Measurements from ENCODE around the gene PLA2G7. TPM values are rescaled to one million over a fixed set of nuclear protein-coding genes. Genes with fewer than 3 reads are reported as not detected.
"Not testable (repeated sequence)": the region's sequence is repeated elsewhere in the genome, so short reads cannot be mapped to it uniquely, and the experiment has no call there.

Gene PLA2G7
- total and polyA plus RNA-seq, 5 donors from 2014 or later, result not detected

DNA sequence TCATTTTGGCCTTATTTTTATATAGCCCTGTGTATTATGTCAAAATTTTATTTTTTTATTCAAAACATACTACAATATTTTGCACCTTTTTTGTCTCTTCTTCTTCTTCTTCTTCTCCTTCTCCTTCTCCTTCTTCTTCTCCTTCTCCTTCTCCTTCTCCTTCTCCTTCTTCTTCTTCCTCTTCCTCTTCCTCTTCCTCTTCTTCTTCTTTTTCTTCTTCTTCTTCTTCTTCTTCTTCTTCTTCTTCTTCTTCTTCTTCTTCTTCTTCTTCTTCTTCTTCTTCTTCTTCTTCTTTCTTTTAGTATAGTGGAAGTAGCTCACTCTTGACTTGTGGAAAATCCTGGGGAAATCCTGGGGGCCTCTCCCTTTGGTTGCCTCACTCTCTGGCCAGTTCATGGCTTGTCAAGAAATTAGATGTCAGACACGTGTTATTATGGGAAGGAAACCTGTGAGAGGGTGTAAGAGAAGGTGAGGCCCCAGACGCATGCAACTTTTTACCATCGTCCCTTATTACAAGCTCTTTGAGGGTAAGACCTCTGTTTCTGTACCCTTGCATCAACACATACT is 9.1 kb upstream of the PLA2G7 start:
- not testable (repeated sequence) for H3K36me3 ChIP-seq (ENCODE audit: control insufficient read depth, insufficient read depth, low read length); H3K4me3 ChIP-seq (ENCODE audit: low read depth, low read length); H3K9me3 ChIP-seq (ENCODE audit: control insufficient read depth in 2 of 2, low read length in 2 of 2); H3K4me1 ChIP-seq (ENCODE audit: control insufficient read depth, insufficient read depth, low read length, poor library complexity, severe bottlenecking); H3K27ac Mint-ChIP-seq; ATAC-seq (ENCODE audit: low read depth in 2 of 2); H3K9me3 Mint-ChIP-seq; H3K27me3 ChIP-seq (ENCODE audit: control insufficient read depth, insufficient read depth, low read length); H3K36me3 Mint-ChIP-seq; H3K4me3 Mint-ChIP-seq; DNase-seq; H3K27ac ChIP-seq (ENCODE audit: insufficient read depth, low read length, poor library complexity, severe bottlenecking); H3K27me3 Mint-ChIP-seq; H3K4me1 Mint-ChIP-seq

DNA sequence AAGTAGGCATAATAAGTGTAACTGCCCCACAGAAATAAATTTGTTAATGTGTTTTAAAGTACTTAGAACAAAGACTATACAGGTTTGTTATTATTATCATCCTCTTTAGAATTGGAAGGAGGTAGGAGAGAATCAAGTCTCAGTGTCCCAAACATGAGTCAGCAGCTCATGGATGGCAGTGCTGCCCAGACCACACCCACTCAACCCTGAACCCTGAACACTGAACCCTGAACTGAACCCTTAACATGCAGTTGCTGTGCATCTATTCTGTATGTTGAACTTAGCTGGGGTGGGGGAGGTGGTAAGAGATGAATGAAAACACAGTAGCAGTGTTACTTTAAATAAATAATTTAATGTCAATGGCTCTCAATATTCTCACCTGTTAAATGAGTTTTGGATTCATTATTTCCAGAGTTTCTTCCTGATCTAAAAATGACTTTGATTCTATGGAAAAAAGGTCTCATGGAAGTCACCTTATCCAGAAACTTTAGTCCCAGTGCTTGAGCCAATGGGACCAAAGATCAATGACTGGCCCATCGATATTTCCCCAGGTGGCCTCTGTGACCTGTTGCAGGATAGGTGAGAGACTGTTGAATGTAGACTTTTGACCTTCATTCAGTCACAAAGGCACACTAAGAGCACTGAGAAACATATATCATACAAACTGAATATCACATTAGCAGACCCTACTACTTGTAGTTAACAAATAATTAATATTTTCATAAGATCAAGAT is 8.4 kb upstream of the PLA2G7 start:
- Mint-ChIP-seq H3K27ac (no peak overlapping the region), H3K36me3 (no peaks in the 10 kb centered on the region), H3K27me3 (no peaks in the 10 kb centered on the region), H3K9me3 (peaks cover 0 to 5% (median 1%) of the 10 kb centered on the region in 7 donors), H3K4me1 (no peaks in the 10 kb centered on the region), H3K4me3 (no peak overlapping the region)
- Histone ChIP-seq H3K36me3 (ENCODE audit: control insufficient read depth, insufficient read depth, low read length) (no peaks in the 10 kb centered on the region), H3K9me3 (ENCODE audit: control insufficient read depth in 2 of 2, low read length in 2 of 2) (no peaks in the 10 kb centered on the region), H3K4me3 (ENCODE audit: low read depth, low read length) (no peak overlapping the region), H3K27me3 (ENCODE audit: control insufficient read depth, insufficient read depth, low read length) (no peaks in the 10 kb centered on the region), H3K4me1 (ENCODE audit: control insufficient read depth, insufficient read depth, low read length, poor library complexity, severe bottlenecking) (no peaks in the 10 kb centered on the region), H3K27ac (ENCODE audit: insufficient read depth, low read length, poor library complexity, severe bottlenecking) (no peak overlapping the region)
- ATAC-seq (ENCODE audit: low read depth in 2 of 2) (no peak), DNase-seq (no peak)

- no peaks in the 10 kb centered on the region for H3K36me3 Mint-ChIP-seq
- no peak for ATAC-seq (ENCODE audit: low read depth in 2 of 2)
- no peaks in the 10 kb centered on the region for H3K36me3 ChIP-seq (ENCODE audit: control insufficient read depth, insufficient read depth, low read length)
Observed at GRCh38 chr6:46741910-46742309, 6.7 kb upstream of the PLA2G7 start.

GRCh38 chr6:46741482-46741881 is 6.3 kb upstream of the PLA2G7 start:
- Mint-ChIP-seq H3K27ac (no peak overlapping the region), H3K4me3 (no peak overlapping the region), H3K4me1 (no peaks in the 10 kb centered on the region), H3K9me3 (peaks cover 0 to 5% (median 1%) of the 10 kb centered on the region in 7 donors), H3K36me3 (no peaks in the 10 kb centered on the region), H3K27me3 (peaks cover 10% of the 10 kb centered on the region)
- Histone ChIP-seq H3K27me3 (ENCODE audit: control insufficient read depth, insufficient read depth, low read length) (peaks cover under 1% of the 10 kb centered on the region), H3K4me3 (ENCODE audit: low read depth, low read length) (no peak overlapping the region), H3K36me3 (ENCODE audit: control insufficient read depth, insufficient read depth, low read length) (no peaks in the 10 kb centered on the region), H3K9me3 (ENCODE audit: control insufficient read depth in 2 of 2, low read length in 2 of 2) (no peaks in the 10 kb centered on the region), H3K4me1 (ENCODE audit: control insufficient read depth, insufficient read depth, low read length, poor library complexity, severe bottlenecking) (no peaks in the 10 kb centered on the region), H3K27ac (ENCODE audit: insufficient read depth, low read length, poor library complexity, severe bottlenecking) (no peak overlapping the region)
- ATAC-seq (ENCODE audit: low read depth in 2 of 2), result no peak
- DNase-seq, result no peak

More at GRCh38 chr6:46741910-46742309, 6.7 kb upstream of the PLA2G7 start:
- Histone ChIP-seq H3K9me3 (ENCODE audit: control insufficient read depth in 2 of 2, low read length in 2 of 2) (no peaks in the 10 kb centered on the region), H3K27me3 (ENCODE audit: control insufficient read depth, insufficient read depth, low read length) (no peaks in the 10 kb centered on the region), H3K4me1 (ENCODE audit: control insufficient read depth, insufficient read depth, low read length, poor library complexity, severe bottlenecking) (no peaks in the 10 kb centered on the region), H3K4me3 (ENCODE audit: low read depth, low read length) (no peak overlapping the region), H3K27ac (ENCODE audit: insufficient read depth, low read length, poor library complexity, severe bottlenecking) (no peak overlapping the region)
- no peak for DNase-seq
- no peaks in the 10 kb centered on the region for H3K4me1 Mint-ChIP-seq
- H3K27ac Mint-ChIP-seq, result no peak overlapping the region
- peaks cover 8% of the 10 kb centered on the region for H3K27me3 Mint-ChIP-seq
- no peak overlapping the region for H3K4me3 Mint-ChIP-seq
- peaks cover 0 to 5% (median 1%) of the 10 kb centered on the region in 7 donors for H3K9me3 Mint-ChIP-seq

DNA sequence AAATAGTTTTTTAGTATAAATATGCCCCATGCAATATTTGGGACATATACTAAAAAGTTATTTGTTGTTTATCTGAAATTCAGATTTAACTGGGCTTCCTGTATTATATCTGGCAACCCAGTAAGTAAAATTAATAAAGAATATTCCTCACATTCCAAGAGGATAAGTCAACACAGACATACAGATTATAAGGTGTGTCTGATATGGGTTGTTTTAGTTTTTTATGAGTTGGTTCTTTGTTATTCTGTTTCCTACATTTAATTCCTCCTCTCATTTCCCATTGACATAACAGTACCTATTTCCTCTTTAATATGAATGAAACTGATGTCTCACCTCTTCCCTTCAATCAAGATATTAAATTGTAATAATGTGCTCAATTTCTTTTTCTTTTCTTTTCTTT is 1.7 kb upstream of the PLA2G7 start:
- Histone ChIP-seq H3K4me3 (ENCODE audit: low read depth, low read length) (no peak overlapping the region), H3K4me1 (ENCODE audit: control insufficient read depth, insufficient read depth, low read length, poor library complexity, severe bottlenecking) (no peaks in the 10 kb centered on the region), H3K27me3 (ENCODE audit: control insufficient read depth, insufficient read depth, low read length) (peaks cover 12% of the 10 kb centered on the region), H3K36me3 (ENCODE audit: control insufficient read depth, insufficient read depth, low read length) (no peaks in the 10 kb centered on the region), H3K27ac (ENCODE audit: insufficient read depth, low read length, poor library complexity, severe bottlenecking) (no peak overlapping the region), H3K9me3 (ENCODE audit: control insufficient read depth in 2 of 2, low read length in 2 of 2) (no peaks in the 10 kb centered on the region)
- Mint-ChIP-seq H3K27ac (no peak overlapping the region), H3K36me3 (no peaks in the 10 kb centered on the region), H3K4me3 (no peak overlapping the region), H3K9me3 (peaks cover 0 to 5% (median 0%) of the 10 kb centered on the region in 7 donors), H3K4me1 (peaks cover 0 to 3% (median 0%) of the 10 kb centered on the region in 4 donors), H3K27me3 (peaks cover 43% of the 10 kb centered on the region)
- DNase-seq (no peak), ATAC-seq (ENCODE audit: low read depth in 2 of 2) (no peak)

DNA sequence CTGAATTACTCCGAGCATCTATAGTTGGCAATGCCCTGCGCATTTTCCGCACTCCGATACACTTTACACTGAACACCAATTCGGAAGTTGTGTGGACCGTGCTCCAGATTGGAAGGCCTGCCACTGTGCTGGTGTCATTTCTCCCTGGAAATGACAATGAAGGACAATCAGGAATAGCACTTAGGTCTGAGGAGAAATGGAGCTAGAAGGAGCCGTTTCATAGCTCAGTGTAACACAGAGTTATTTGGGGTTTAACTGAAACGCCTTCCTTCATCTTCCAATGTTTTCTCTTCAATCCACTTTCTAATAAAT is 501 bp upstream of the PLA2G7 start:
- no peak for DNase-seq
- ATAC-seq (ENCODE audit: low read depth in 2 of 2), result no peak
- H3K4me1 Mint-ChIP-seq, result peaks cover 0 to 3% (median 0%) of the 10 kb centered on the region in 4 donors
- Histone ChIP-seq H3K27ac (ENCODE audit: insufficient read depth, low read length, poor library complexity, severe bottlenecking) (no peak overlapping the region), H3K36me3 (ENCODE audit: control insufficient read depth, insufficient read depth, low read length) (no peaks in the 10 kb centered on the region), H3K27me3 (ENCODE audit: control insufficient read depth, insufficient read depth, low read length) (peaks cover 15% of the 10 kb centered on the region), H3K4me1 (ENCODE audit: control insufficient read depth, insufficient read depth, low read length, poor library complexity, severe bottlenecking) (no peaks in the 10 kb centered on the region), H3K4me3 (ENCODE audit: low read depth, low read length) (no peak overlapping the region), H3K9me3 (ENCODE audit: control insufficient read depth in 2 of 2, low read length in 2 of 2) (no peaks in the 10 kb centered on the region)
- H3K36me3 Mint-ChIP-seq, result no peaks in the 10 kb centered on the region
- no peak overlapping the region for H3K27ac Mint-ChIP-seq
- H3K4me3 Mint-ChIP-seq, result no peak overlapping the region
- peaks cover 43% of the 10 kb centered on the region for H3K27me3 Mint-ChIP-seq
- peaks cover 0 to 7% (median 0%) of the 10 kb centered on the region in 7 donors for H3K9me3 Mint-ChIP-seq

- Mint-ChIP-seq H3K27me3 (peaks cover 51% of the 10 kb centered on the region), H3K9me3 (peaks cover 0 to 7% (median 0%) of the 10 kb centered on the region in 7 donors), H3K4me3 (no peak overlapping the region), H3K27ac (no peak overlapping the region), H3K4me1 (peaks cover 0 to 3% (median 0%) of the 10 kb centered on the region in 4 donors), H3K36me3 (no peaks in the 10 kb centered on the region)
- Histone ChIP-seq H3K27ac (ENCODE audit: insufficient read depth, low read length, poor library complexity, severe bottlenecking) (no peak overlapping the region), H3K4me1 (ENCODE audit: control insufficient read depth, insufficient read depth, low read length, poor library complexity, severe bottlenecking) (no peaks in the 10 kb centered on the region), H3K9me3 (ENCODE audit: control insufficient read depth in 2 of 2, low read length in 2 of 2) (no peaks in the 10 kb centered on the region), H3K27me3 (ENCODE audit: control insufficient read depth, insufficient read depth, low read length) (peaks cover 15% of the 10 kb centered on the region), H3K36me3 (ENCODE audit: control insufficient read depth, insufficient read depth, low read length) (no peaks in the 10 kb centered on the region), H3K4me3 (ENCODE audit: low read depth, low read length) (no peak overlapping the region)
- DNase-seq (no peak), ATAC-seq (ENCODE audit: low read depth in 2 of 2) (no peak)
Observed at GRCh38 chr6:46733341-46733801, 1.8 kb downstream of the PLA2G7 start.
